ENCODE measurements around the gene IRAK2.

- no peak for TF ChIP-seq CTCF (IDR thresholded peaks at IDR 0.05)
- no peak for TF ChIP-seq POLR2A (IDR thresholded peaks at IDR 0.05)
Measured at GRCh38 chr3:10196389-10197052, 31.8 kb downstream of the IRAK2 start.

All from body of pancreas (tissue), 4 donors.